HG02870 (cell line): ENCODE measurements around the gene DTYMK.

Experiments
- ATAC-seq: cut with Tn5 transposase; IDR thresholded peaks from one replicate; pipeline ENCODE4 v1.9.1; 2021; ENCODE audit warnings: mild to moderate bottlenecking, moderate library complexity; ENCODE audit not compliant: unreplicated experiment

DTYMK gene

GRCh38 chr2:241652722-241653121 is 33.9 kb downstream of the DTYMK start:
- ATAC-seq: no peak

GRCh38 chr2:241652142-241652541 is 34.5 kb downstream of the DTYMK start:
- no peak for ATAC-seq

- no peak for ATAC-seq
These were observed 36.7 kb downstream of the DTYMK start for GRCh38 chr2:241649927-241650326.

GRCh38 chr2:241649404-241649803 is 37.2 kb downstream of the DTYMK start:
- no peak for ATAC-seq

GRCh38 chr2:241648453-241648852 is 38.2 kb downstream of the DTYMK start:
- ATAC-seq: no peak

GRCh38 chr2:241645915-241646645 is 40.5 kb downstream of the DTYMK start:
- no peak for ATAC-seq

GRCh38 chr2:241645056-241645914 is 41.3 kb downstream of the DTYMK start:
- ATAC-seq: no peak

- no peak for ATAC-seq
These were observed 45.0 kb downstream of the DTYMK start for GRCh38 chr2:241641631-241642030.

- ATAC-seq: no peak
These were observed 46.3 kb downstream of the DTYMK start for GRCh38 chr2:241640165-241640795.

GRCh38 chr2:241639385-241639784 is 47.2 kb downstream of the DTYMK start:
- no peak for ATAC-seq

GRCh38 chr2:241638940-241639339 is 47.7 kb downstream of the DTYMK start:
- no peak for ATAC-seq

GRCh38 chr2:241637795-241638660 is 48.6 kb downstream of the DTYMK start:
- ATAC-seq: peak; percentile 17

- ATAC-seq: peak; percentile 56
These were observed 49.4 kb downstream of the DTYMK start, which contains the start of the genes ATG4B and THAP4 for GRCh38 chr2:241637018-241637794. TSS of gene ATG4B (plus strand) at chr2:241637693. CDS start at chr2:241637715, 22 bp downstream. TSS of gene THAP4 (minus strand) at chr2:241637158. CDS start at chr2:241637017, 141 bp downstream.

GRCh38 chr2:241636182-241637017 is 50.2 kb downstream of the DTYMK start:
- peak; percentile 23 for ATAC-seq

- no peak for ATAC-seq
These were observed 50.9 kb downstream of the DTYMK start for GRCh38 chr2:241635756-241636155.

- ATAC-seq: no peak
These were observed 53.1 kb downstream of the DTYMK start for GRCh38 chr2:241633561-241633960.

- no peak for ATAC-seq
These were observed 53.9 kb downstream of the DTYMK start for GRCh38 chr2:241632478-241633325.
